ENCODE data around the gene ARMH1.

ARMH1 gene

GRCh38 chr1:44645476-44646244, 28.9 kb upstream of the ARMH1 start:
- FAIRE-seq = no peak
- TF ChIP-seq, protein P1, sequence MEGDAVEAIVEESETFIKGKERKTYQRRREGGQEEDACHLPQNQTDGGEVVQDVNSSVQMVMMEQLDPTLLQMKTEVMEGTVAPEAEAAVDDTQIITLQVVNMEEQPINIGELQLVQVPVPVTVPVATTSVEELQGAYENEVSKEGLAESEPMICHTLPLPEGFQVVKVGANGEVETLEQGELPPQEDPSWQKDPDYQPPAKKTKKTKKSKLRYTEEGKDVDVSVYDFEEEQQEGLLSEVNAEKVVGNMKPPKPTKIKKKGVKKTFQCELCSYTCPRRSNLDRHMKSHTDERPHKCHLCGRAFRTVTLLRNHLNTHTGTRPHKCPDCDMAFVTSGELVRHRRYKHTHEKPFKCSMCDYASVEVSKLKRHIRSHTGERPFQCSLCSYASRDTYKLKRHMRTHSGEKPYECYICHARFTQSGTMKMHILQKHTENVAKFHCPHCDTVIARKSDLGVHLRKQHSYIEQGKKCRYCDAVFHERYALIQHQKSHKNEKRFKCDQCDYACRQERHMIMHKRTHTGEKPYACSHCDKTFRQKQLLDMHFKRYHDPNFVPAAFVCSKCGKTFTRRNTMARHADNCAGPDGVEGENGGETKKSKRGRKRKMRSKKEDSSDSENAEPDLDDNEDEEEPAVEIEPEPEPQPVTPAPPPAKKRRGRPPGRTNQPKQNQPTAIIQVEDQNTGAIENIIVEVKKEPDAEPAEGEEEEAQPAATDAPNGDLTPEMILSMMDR (IDR thresholded peaks at IDR 0.05; ENCODE audit: insufficient read depth, missing control alignments) = no peak
- DNase-seq (ENCODE audit: insufficient read length, low spot score) = no peak

- FAIRE-seq = no peak
- DNase-seq (ENCODE audit: insufficient read length, low spot score) = no peak
Measured at GRCh38 chr1:44646261-44647110, 28.0 kb upstream of the ARMH1 start.

GRCh38 chr1:44647896-44648295, 26.6 kb upstream of the ARMH1 start:
- DNase-seq (ENCODE audit: insufficient read length, low spot score) (no peak), FAIRE-seq (no peak)
- TF ChIP-seq, protein P1 (IDR thresholded peaks at IDR 0.05; ENCODE audit: insufficient read depth, missing control alignments) = no peak

More at GRCh38 chr1:44646261-44647110, 28.0 kb upstream of the ARMH1 start:
- TF ChIP-seq, protein P1 (IDR thresholded peaks at IDR 0.05; ENCODE audit: insufficient read depth, missing control alignments) = no peak

GRCh38 chr1:44648529-44649250, 25.8 kb upstream of the ARMH1 start:
- DNase-seq (ENCODE audit: insufficient read length, low spot score) = no peak
- TF ChIP-seq, protein P1 (IDR thresholded peaks at IDR 0.05; ENCODE audit: insufficient read depth, missing control alignments) = no peak
- FAIRE-seq = no peak

- DNase-seq (ENCODE audit: insufficient read length, low spot score) (no peak), FAIRE-seq (no peak)
- TF ChIP-seq, protein P1 (IDR thresholded peaks at IDR 0.05; ENCODE audit: insufficient read depth, missing control alignments) = no peak
Measured at GRCh38 chr1:44649788-44650158, 24.7 kb upstream of the ARMH1 start.

GRCh38 chr1:44650159-44650831, 24.2 kb upstream of the ARMH1 start:
- FAIRE-seq = no peak
- TF ChIP-seq, protein P1 (IDR thresholded peaks at IDR 0.05; ENCODE audit: insufficient read depth, missing control alignments) = no peak
- no peak for DNase-seq (ENCODE audit: insufficient read length, low spot score)
